SK-N-SH (cell line): ENCODE data around the gene SLC37A1. TPM values are rescaled to one million over a fixed set of nuclear protein-coding genes. Genes with fewer than 3 reads are reported as not detected.

ENCODE experiments used
- CTCF ChIA-PET: fragments of 300-600, 350-600 bp; formaldehyde crosslinking; extraction: SDS; loops from one replicate; lab custom pipeline; 2021; lab: Yijun Ruan, JAX
- POLR2A ChIA-PET: fragments of 350-600 bp; sonication (Branson Sonifier 250); formaldehyde crosslinking; extraction: SDS; loops from one replicate; lab custom pipeline; 2020; ENCODE audit warnings: antibody characterized with exemption, inconsistent platforms; lab: Yijun Ruan, JAX
- DNase-seq: peaks from one replicate; pipeline ENCODE4 v3.0.0; 2012
- H2AFZ ChIP-seq: fragments of 200-600 bp; sonication (generic); 2 replicates; pipeline ENCODE4 v1.8.1; 2016; ENCODE audit warnings: antibody characterized with exemption, mild to moderate bottlenecking, low read depth
- H3F3A ChIP-seq: fragments of 200-600 bp; sonication (generic); replicated peaks from 2 replicates; pipeline ENCODE3; 2016; ENCODE audit warnings: antibody characterized with exemption, mild to moderate bottlenecking; ENCODE audit not compliant: insufficient read depth
- H3K27ac ChIP-seq, 2 experiments: fragments of 200-500 bp in 1 of 2; fragments of 200-600 bp in 1 of 2; sonication (Bioruptor generic) in 1 of 2; sonication (generic), shearing (Covaris generic) in 1 of 2; 2 replicates each; pipeline versions ENCODE4 v1.5.1 to v1.6.1; 2014 to 2016; ENCODE audit warnings: low read depth in 2 of 2, inconsistent platforms in 1 of 2, low read length in 1 of 2, mild to moderate bottlenecking in 1 of 2, mixed read lengths in 1 of 2
- H3K27me3 ChIP-seq: fragments of 200-600 bp; sonication (generic), shearing (Covaris generic); 2 replicates; pipeline ENCODE4 v1.6.1; 2016; ENCODE audit warnings: mixed run types; ENCODE audit not compliant: insufficient read depth
- H3K36me3 ChIP-seq, 2 experiments: fragments of 200-500 bp in 1 of 2; fragments of 200-600 bp in 1 of 2; sonication (Bioruptor generic) in 1 of 2; sonication (generic) in 1 of 2; replicated peaks in 1 of 2; 2 replicates each; pipeline versions ENCODE3 to v1.5.1; 2014 to 2016; ENCODE audit warnings: low read length in 1 of 2, mild to moderate bottlenecking in 1 of 2; ENCODE audit not compliant: insufficient read depth in 2 of 2, control insufficient read depth in 1 of 2
- H3K4me1 ChIP-seq, 2 experiments: fragments of 200-500 bp in 1 of 2; fragments of 200-600 bp in 1 of 2; sonication (Bioruptor generic) in 1 of 2; sonication (generic), shearing (Covaris generic) in 1 of 2; 2 replicates each; pipeline versions ENCODE4 v1.5.1 to v1.6.1; 2014 to 2016; ENCODE audit warnings: low read depth in 1 of 2, low read length in 1 of 2, mixed run types in 1 of 2; ENCODE audit not compliant: insufficient read depth in 2 of 2, control insufficient read depth in 1 of 2
- H3K4me2 ChIP-seq: fragments of 200-600 bp; sonication (generic), shearing (Covaris generic); 2 replicates; pipeline ENCODE4 v1.6.1; 2017; ENCODE audit warnings: mixed run types
- H3K4me3 ChIP-seq, 2 experiments: fragments of 200-500 bp in 1 of 2; fragments of 200-600 bp in 1 of 2; sonication (Bioruptor generic) in 1 of 2; sonication (generic), shearing (Covaris generic) in 1 of 2; 2 replicates each; pipeline versions ENCODE4 v1.5.1 to v1.8.1; 2014 to 2016; ENCODE audit warnings: low read depth in 2 of 2, inconsistent platforms in 1 of 2, low read length in 1 of 2, mild to moderate bottlenecking in 1 of 2, mixed read lengths in 1 of 2, moderate library complexity in 1 of 2
- H3K79me2 ChIP-seq: fragments of 200-600 bp; sonication (generic); 2 replicates; pipeline ENCODE4 v1.8.1; 2017; ENCODE audit warnings: mild to moderate bottlenecking; ENCODE audit not compliant: insufficient read depth
- H3K9ac ChIP-seq: fragments of 200-600 bp; sonication (generic); 2 replicates; pipeline ENCODE4 v1.6.1; 2017; ENCODE audit warnings: mixed run types
- H3K9me2 ChIP-seq: fragments of 200-600 bp; sonication (generic); 2 replicates; pipeline ENCODE4 v1.6.1; 2017; ENCODE audit warnings: mixed run types
- H3K9me3 ChIP-seq: fragments of 200-600 bp; sonication (generic); 2 replicates; pipeline ENCODE4 v1.6.1; 2017; ENCODE audit warnings: mixed run types, mild to moderate bottlenecking, moderate library complexity
- H4K20me1 ChIP-seq: fragments of 200-600 bp; sonication (generic); 2 replicates; pipeline ENCODE4 v1.6.1; 2017; ENCODE audit warnings: mild to moderate bottlenecking, mixed run types; ENCODE audit not compliant: insufficient read depth
- EP300 ChIP-seq, 2 experiments: IDR thresholded peaks; 2 replicates each; pipeline versions ENCODE4 v1.4.0 to v1.6.1; 2012; ENCODE audit warnings: borderline replicate concordance in 1 of 2, low read depth in 1 of 2, low read length in 1 of 2
- EZH2phosphoT487 ChIP-seq: fragments of 200-600 bp; sonication (generic); IDR thresholded peaks from 2 replicates; pipeline ENCODE4 v1.6.1; 2017; ENCODE audit warnings: low read depth, mixed run types, mild to moderate bottlenecking, antibody characterized with exemption, moderate library complexity, borderline replicate concordance
- FOXM1 ChIP-seq: IDR thresholded peaks from 2 replicates; pipeline ENCODE4 v1.4.0; 2012; ENCODE audit warnings: low read depth, mild to moderate bottlenecking
- GABPA ChIP-seq: IDR thresholded peaks from 2 replicates; pipeline ENCODE4 v1.4.0; 2012; ENCODE audit warnings: low read depth, mild to moderate bottlenecking
- GATA2 ChIP-seq: sonication (generic); formaldehyde crosslinking; IDR thresholded peaks from 2 replicates; pipeline ENCODE4 v1.5.0; 2020; ENCODE audit warnings: mild to moderate bottlenecking, missing genetic modification reagents
- JUND ChIP-seq: IDR thresholded peaks from 2 replicates; pipeline ENCODE4 v1.4.0; 2012
- MEF2A ChIP-seq: IDR thresholded peaks from 2 replicates; pipeline ENCODE4 v1.4.0; 2012; ENCODE audit warnings: low read depth, borderline replicate concordance
- MXI1 ChIP-seq: IDR thresholded peaks from 2 replicates; pipeline ENCODE4 v1.6.1; 2012; ENCODE audit warnings: mild to moderate bottlenecking, low read depth, low read length, improper control_type of control experiment
- POLR2AphosphoS5 ChIP-seq: IDR thresholded peaks from 2 replicates; pipeline ENCODE4 v1.6.1; 2012; ENCODE audit warnings: low read depth, low read length
- RAD21 ChIP-seq: IDR thresholded peaks from 2 replicates; pipeline ENCODE4 v1.6.1; 2012; ENCODE audit warnings: mild to moderate bottlenecking, low read length
- SMC3 ChIP-seq: IDR thresholded peaks from 2 replicates; pipeline ENCODE4 v1.6.1; 2012; ENCODE audit warnings: low read depth, low read length, improper control_type of control experiment
- TAF1 ChIP-seq: IDR thresholded peaks from 2 replicates; pipeline ENCODE4 v1.6.1; 2012; ENCODE audit warnings: low read depth, mild to moderate bottlenecking, low read length, moderate library complexity, borderline replicate concordance
- TCF12 ChIP-seq: IDR thresholded peaks from 2 replicates; pipeline ENCODE4 v1.4.0; 2012
- TEAD4 ChIP-seq: IDR thresholded peaks from 2 replicates; pipeline ENCODE4 v1.4.0; 2012; ENCODE audit warnings: mild to moderate bottlenecking, borderline replicate concordance; ENCODE audit not compliant: insufficient read depth
- USF1 ChIP-seq: IDR thresholded peaks from 2 replicates; pipeline ENCODE4 v1.4.0; 2012; ENCODE audit warnings: low read depth, borderline replicate concordance
- ZBTB33 ChIP-seq: IDR thresholded peaks from 2 replicates; pipeline ENCODE4 v1.4.0; 2012; ENCODE audit warnings: low read depth, borderline replicate concordance
- WGBS: methylation state at CpG from one replicate; pipeline ENCODE4 v1.1.6; 2017; ENCODE audit warnings: low lambda C conversion rate; 5-methylcytosine and 5-hydroxymethylcytosine counted together
- polyA plus RNA-seq, 3 experiments: library from polyadenylated mRNA; depleted of rRNA; stranded (reverse); fragments of >200 nt; gene quantifications; 2 replicates each; pipeline ENCODE4 v1.2.3, GENCODE V29; 2012
- TF ChIP-seq, protein P1 (sequence below): fragments of 150-350 bp; IDR thresholded peaks from 2 replicates; pipeline ENCODE4 v1.6.1; 2016; ENCODE audit warnings: mild to moderate bottlenecking, low read depth, low read length

SLC37A1 gene
- polyA plus RNA-seq, 1 of the 3 experiments (the other 2 are of a cell fraction), result 2.8 TPM

- TF ChIP-seq USF1 (no peak), TCF12 (no peak), MXI1 (no peak), EP300 (IDR thresholded peaks at IDR 0.05; ENCODE audit: borderline replicate concordance in 1 of 2, low read depth in 1 of 2, low read length in 1 of 2) (no peak), POLR2AphosphoS5 (no peak), GATA2 (CRISPR knock-in tag) (no peak), EZH2phosphoT487 (no peak), FOXM1 (no peak), RAD21 (no peak), JUND (no peak), MEF2A (no peak), GABPA (no peak), TAF1 (no peak), SMC3 (no peak)
- Histone ChIP-seq H3K4me2 (no peak overlapping the region), H3K79me2 (no peaks in the 10 kb centered on the region), H3K4me3 (no peak overlapping the region), H2AFZ (no peak overlapping the region), H3K9me3 (no peaks in the 10 kb centered on the region), H3F3A (no peaks in the 10 kb centered on the region), H4K20me1 (no peaks in the 10 kb centered on the region), H3K9me2 (no peaks in the 10 kb centered on the region), H3K36me3 (no peaks in the 10 kb centered on the region), H3K4me1 (peaks cover 0 to 6% of the 10 kb centered on the region in 2 experiments; a peak in 1 of 4 replicates), H3K9ac (no peak overlapping the region), H3K27ac (no peak overlapping the region), H3K27me3 (no peaks in the 10 kb centered on the region)
- CTCF ChIA-PET, result interaction anchor here (1.2 kb wide), 1 partner anchor 9 kb away, joined by 3 read pairs; no protein-coding TSS in a partner anchor
- DNase-seq, result no peak
- 26% methylated on average over 18 of the region's 18 CpGs for WGBS
- POLR2A ChIA-PET, result no interaction called here
Measured at GRCh38 chr21:42616446-42616845, 102.8 kb downstream of the SLC37A1 start.

DNA sequence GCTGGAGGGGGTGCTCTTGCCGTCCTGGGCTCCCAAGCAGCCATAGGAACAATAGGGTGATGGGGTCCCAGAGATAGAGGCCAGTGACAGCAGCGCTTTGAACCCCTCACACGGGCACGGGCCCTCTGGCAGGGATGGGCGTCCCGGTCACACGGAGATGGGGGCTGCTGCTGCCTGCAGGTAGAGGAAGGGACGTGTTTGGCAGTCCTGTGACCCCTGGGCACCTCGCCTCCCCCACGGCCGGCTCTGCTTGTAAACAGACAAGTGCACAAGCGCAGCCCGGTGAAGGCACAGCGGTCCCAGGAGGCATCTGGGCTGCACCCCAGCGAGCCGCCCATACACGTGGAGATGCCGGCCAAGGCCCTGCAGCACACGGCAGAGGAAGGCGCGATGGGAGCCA is 103.3 kb downstream of the SLC37A1 start:
- Histone ChIP-seq H3K9me2 (no peaks in the 10 kb centered on the region), H4K20me1 (no peaks in the 10 kb centered on the region), H3K36me3 (no peaks in the 10 kb centered on the region), H3K4me1 (peaks cover 0 to 6% of the 10 kb centered on the region in 2 experiments; a peak in 1 of 4 replicates), H3K27me3 (no peaks in the 10 kb centered on the region), H3K9ac (no peak overlapping the region), H3K27ac (no peak overlapping the region), H3K4me3 (no peak overlapping the region), H3F3A (no peaks in the 10 kb centered on the region), H3K79me2 (no peaks in the 10 kb centered on the region), H3K4me2 (no peak overlapping the region), H3K9me3 (no peaks in the 10 kb centered on the region), H2AFZ (no peak overlapping the region)
- ChIA-PET CTCF (interaction anchor here (1.0 to 1.2 kb wide), 2 partner anchors 10 to 24 kb away, joined by 3 to 7 read pairs; no protein-coding TSS in a partner anchor), POLR2A (interaction anchor here (1.0 kb wide), 1 partner anchor 35 kb away, joined by 3 read pairs; no protein-coding TSS in a partner anchor)
- WGBS, result no CpG with 5 or more reads among the region's 21 CpGs
- no peak for DNase-seq
- TF ChIP-seq ZBTB33 (no peak), TCF12 (no peak), TAF1 (no peak), TEAD4 (no peak)
- TF ChIP-seq, protein P1, sequence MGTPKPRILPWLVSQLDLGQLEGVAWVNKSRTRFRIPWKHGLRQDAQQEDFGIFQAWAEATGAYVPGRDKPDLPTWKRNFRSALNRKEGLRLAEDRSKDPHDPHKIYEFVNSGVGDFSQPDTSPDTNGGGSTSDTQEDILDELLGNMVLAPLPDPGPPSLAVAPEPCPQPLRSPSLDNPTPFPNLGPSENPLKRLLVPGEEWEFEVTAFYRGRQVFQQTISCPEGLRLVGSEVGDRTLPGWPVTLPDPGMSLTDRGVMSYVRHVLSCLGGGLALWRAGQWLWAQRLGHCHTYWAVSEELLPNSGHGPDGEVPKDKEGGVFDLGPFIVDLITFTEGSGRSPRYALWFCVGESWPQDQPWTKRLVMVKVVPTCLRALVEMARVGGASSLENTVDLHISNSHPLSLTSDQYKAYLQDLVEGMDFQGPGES, result no peak
